Thoracic aorta (tissue), 2 donors: Measurements from ENCODE around the gene DEFB110. TPM values are rescaled to one million over a fixed set of nuclear protein-coding genes. Genes with fewer than 3 reads are reported as not detected.

ENCODE experiments used
- ATAC-seq: fragments of 150-250 bp; one replicate; pipeline ENCODE4 v1.8.0; 2017; ENCODE audit warnings: low read depth; ENCODE audit not compliant: insufficient number of reproducible peaks, low FRiP score
- DNase-seq: peaks from one replicate; pipeline ENCODE4 v3.0.0-alpha.2; 2020; ENCODE audit warnings: low spot score
- H3K27ac ChIP-seq, 2 donors: fragments of 200-600 bp; sonication (generic); 1 replicate in 1 of 2; 2 replicates in 1 of 2; pipeline ENCODE4 v1.5.1; 2016; ENCODE audit warnings: mild to moderate bottlenecking in 2 of 2, moderate library complexity in 2 of 2
- H3K27me3 ChIP-seq: fragments of 200-600 bp; sonication (generic); replicated peaks from 2 replicates; pipeline ENCODE4 v1.6.0; 2016; ENCODE audit warnings: mild to moderate bottlenecking; ENCODE audit not compliant: insufficient read depth
- H3K36me3 ChIP-seq: fragments of 200-600 bp; sonication (generic); one replicate; pipeline ENCODE4 v1.5.1; 2016
- H3K4me1 ChIP-seq, 2 donors: fragments of 200-600 bp; sonication (generic); 1 replicate in 1 of 2; 2 replicates in 1 of 2; pipeline versions ENCODE4 v1.5.1 to v1.6.0; 2016; ENCODE audit warnings: low read depth in 2 of 2, mild to moderate bottlenecking in 1 of 2; ENCODE audit not compliant: control insufficient read depth in 1 of 2
- H3K4me3 ChIP-seq: fragments of 200-600 bp; sonication (generic); 2 replicates; pipeline ENCODE4 v1.5.1; 2016; ENCODE audit warnings: mild to moderate bottlenecking
- H3K9me3 ChIP-seq: fragments of 200-600 bp; sonication (generic); 2 replicates; pipeline ENCODE4 v1.5.1; 2016
- total RNA-seq, 2 donors: library from RNA; depleted of rRNA; stranded (reverse); fragments of >200 nt; gene quantifications; one replicate each; pipeline versions ENCODE4 v1.1.0 to v1.2.3, GENCODE V29; 2016
- TF ChIP-seq, protein P1 (sequence below): fragments of 200-600 bp; sonication (generic); IDR thresholded peaks from one replicate; pipeline ENCODE4 v1.5.1; 2019; ENCODE audit warnings: antibody characterized with exemption

DEFB110 gene
- total RNA-seq, 2 donors from 2014 or later: not detected

DNA sequence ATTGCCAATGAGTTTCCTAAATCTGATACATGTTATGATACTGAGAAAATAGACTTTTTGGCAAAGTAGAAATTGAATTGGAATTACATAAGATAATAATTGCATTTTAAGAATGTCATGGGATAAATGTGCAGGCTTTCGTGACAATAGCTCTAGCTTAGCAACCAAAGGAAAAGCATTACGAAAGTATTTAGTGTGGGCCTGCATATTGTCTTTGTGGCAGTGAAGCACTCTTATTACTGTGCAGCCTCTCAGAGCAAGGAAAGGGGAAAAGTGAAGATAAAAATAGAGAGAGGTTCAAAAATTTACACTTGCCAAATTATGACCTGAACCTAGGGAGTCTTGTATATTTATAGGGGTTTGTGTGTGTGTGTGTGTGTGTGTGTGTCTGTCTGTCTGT is 39.7 kb downstream of the DEFB110 start:
- ATAC-seq (no peak), DNase-seq (no peak)
- TF ChIP-seq, protein P1, sequence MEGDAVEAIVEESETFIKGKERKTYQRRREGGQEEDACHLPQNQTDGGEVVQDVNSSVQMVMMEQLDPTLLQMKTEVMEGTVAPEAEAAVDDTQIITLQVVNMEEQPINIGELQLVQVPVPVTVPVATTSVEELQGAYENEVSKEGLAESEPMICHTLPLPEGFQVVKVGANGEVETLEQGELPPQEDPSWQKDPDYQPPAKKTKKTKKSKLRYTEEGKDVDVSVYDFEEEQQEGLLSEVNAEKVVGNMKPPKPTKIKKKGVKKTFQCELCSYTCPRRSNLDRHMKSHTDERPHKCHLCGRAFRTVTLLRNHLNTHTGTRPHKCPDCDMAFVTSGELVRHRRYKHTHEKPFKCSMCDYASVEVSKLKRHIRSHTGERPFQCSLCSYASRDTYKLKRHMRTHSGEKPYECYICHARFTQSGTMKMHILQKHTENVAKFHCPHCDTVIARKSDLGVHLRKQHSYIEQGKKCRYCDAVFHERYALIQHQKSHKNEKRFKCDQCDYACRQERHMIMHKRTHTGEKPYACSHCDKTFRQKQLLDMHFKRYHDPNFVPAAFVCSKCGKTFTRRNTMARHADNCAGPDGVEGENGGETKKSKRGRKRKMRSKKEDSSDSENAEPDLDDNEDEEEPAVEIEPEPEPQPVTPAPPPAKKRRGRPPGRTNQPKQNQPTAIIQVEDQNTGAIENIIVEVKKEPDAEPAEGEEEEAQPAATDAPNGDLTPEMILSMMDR: no peak
- Histone ChIP-seq H3K4me3 (no peak overlapping the region), H3K27me3 (no peaks in the 10 kb centered on the region), H3K36me3 (no peaks in the 10 kb centered on the region), H3K27ac (no peak overlapping the region), H3K4me1 (no peaks in the 10 kb centered on the region), H3K9me3 (no peaks in the 10 kb centered on the region)

DNA sequence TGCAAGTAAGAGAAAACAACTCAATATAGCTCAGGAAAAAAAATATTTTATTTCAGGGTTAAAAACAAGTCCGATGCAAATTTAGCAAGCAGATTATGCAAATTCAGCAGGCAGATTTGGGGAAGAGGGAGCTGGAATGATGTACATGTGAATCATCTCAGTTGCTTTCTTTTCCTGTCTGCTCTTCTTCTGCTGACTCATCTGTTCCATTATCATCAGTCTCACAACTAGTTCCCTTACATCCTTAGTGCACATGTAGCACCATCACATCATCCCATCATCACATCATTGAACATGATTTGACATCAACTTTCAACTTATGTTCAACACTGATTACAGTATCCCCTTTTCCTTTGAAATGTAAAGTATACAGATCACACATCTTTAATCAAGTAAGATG is 40.9 kb downstream of the DEFB110 start:
- H3K9me3 ChIP-seq: no peaks in the 10 kb centered on the region
- ATAC-seq (no peak), DNase-seq (no peak)
- TF ChIP-seq, protein P1: no peak
- H3K27ac ChIP-seq: no peak overlapping the region
- H3K4me1 ChIP-seq: no peaks in the 10 kb centered on the region
- H3K4me3 ChIP-seq: no peak overlapping the region
- H3K27me3 ChIP-seq: no peaks in the 10 kb centered on the region
- H3K36me3 ChIP-seq: no peaks in the 10 kb centered on the region

DNA sequence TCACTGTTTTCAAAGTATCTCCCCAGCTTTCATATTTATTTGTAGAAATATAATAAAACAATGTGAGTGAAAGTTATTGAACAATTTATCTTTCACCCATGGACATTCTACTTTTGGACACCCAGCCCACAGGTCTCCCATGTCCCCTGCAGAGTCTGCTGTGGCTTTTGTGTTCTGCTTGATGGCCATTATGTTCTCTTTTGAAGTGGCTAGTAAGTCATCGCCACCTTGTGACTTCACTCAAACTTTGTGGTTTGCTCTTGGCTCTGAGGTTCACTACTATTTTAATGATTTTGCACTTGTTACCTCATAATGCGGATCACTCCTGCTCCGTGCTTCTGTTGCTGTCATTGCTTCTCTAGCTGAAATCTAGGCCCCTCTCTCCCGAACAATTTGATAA is 42.2 kb downstream of the DEFB110 start:
- no peaks in the 10 kb centered on the region for H3K27me3 ChIP-seq
- no peaks in the 10 kb centered on the region for H3K4me1 ChIP-seq
- H3K27ac ChIP-seq: no peak overlapping the region
- no peaks in the 10 kb centered on the region for H3K9me3 ChIP-seq
- TF ChIP-seq, protein P1: no peak
- DNase-seq (no peak), ATAC-seq (no peak)
- no peaks in the 10 kb centered on the region for H3K36me3 ChIP-seq
- no peak overlapping the region for H3K4me3 ChIP-seq

DNA sequence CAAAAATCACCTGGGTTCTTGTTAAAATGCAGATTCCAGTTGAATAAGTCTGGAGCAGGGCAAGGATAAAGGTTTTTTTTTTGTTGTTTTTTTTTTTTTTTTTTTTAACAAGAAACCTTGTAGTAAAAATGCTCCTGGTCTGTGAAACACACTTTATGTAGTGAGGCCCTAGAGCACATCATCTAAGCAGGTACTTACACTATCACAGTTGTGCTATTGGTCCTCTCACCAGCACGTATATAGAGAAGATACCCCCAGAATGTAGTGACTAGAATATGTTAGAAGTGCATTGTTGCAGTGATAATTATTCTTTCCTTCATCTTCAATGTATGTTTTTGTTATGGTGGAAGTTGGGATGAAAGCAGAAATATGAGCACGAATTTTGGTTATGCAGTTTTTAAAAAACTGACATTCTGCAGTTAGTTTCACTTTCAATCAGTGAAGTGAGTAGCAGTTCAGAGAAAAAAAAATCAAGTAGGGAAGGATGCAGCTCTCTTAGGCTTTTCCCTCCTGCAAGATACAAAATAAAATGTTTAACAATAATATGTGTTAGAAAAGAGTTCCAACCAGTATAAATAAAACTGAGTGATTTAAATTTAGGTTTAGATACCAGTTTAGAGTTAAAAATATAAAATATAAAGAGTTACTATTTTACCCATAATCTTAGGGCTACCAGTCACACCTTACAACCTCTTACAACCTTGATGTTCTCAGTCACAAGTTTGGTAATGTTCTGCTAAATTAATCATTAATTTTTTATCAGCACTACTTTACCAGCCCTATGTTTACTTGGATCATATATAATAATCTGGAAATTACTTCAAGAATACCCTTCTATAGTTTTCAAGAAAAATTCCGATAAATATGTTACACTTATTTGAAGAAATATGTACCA is 43.2 kb downstream of the DEFB110 start:
- TF ChIP-seq, protein P1: no peak
- Histone ChIP-seq H3K27ac (no peak overlapping the region), H3K4me3 (no peak overlapping the region), H3K36me3 (no peaks in the 10 kb centered on the region), H3K4me1 (no peaks in the 10 kb centered on the region), H3K9me3 (no peaks in the 10 kb centered on the region), H3K27me3 (no peaks in the 10 kb centered on the region)
- ATAC-seq (no peak), DNase-seq (no peak)

DNA sequence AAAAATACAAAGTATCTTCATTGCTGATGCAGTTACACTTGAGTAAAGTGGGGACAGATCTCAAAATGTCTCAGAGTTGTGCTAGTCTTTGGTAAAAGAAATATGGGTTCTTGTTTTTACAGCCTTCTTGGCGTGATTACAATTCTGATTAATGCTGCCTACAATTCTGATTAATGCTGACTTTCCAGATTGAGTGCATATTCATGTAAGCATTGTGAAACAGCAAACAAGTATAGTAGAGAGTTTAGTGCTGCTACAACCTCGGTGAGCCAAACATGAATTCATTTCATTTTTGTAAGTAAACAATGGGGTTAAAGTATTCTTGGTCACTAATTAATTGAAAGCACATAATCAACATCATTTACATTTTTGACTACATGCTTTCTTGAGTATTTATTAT is 52.2 kb downstream of the DEFB110 start, which contains the start of gene DEFB113:
Gene DEFB113 (minus strand): TSS at position 21 of the 400 bp plus-strand sequence. CDS start 0 bp downstream, at position 21.
- H3K4me3 ChIP-seq: no peak within 1 kb of the TSS
- DNase-seq: no peak
- TF ChIP-seq, protein P1: no peak
- H3K27ac ChIP-seq: no peak within 1 kb of the TSS
- ATAC-seq: no peak
- H3K27me3 ChIP-seq: no peaks in the 10 kb centered on the region
- no peaks in the 10 kb centered on the region for H3K4me1 ChIP-seq
- no peaks in the 10 kb centered on the region for H3K36me3 ChIP-seq
- no peaks in the 10 kb centered on the region for H3K9me3 ChIP-seq

Other genes with a start within 250 kb of the DEFB110 start
- gene PGK2, start 234.7 kb downstream of the DEFB110 start, total RNA-seq: not detected
- gene CRISP1, start 155.5 kb downstream of the DEFB110 start, total RNA-seq: not detected
- not detected for gene DEFB114, start 57.8 kb downstream of the DEFB110 start, total RNA-seq
- not detected for gene DEFB113, start 52.4 kb downstream of the DEFB110 start, total RNA-seq
- not detected for gene DEFB112, start 27.9 kb upstream of the DEFB110 start, total RNA-seq